Measurements from ENCODE around the gene STRA6. TPM values are rescaled to one million over a fixed set of nuclear protein-coding genes. Genes with fewer than 3 reads are reported as not detected.

STRA6 gene
- total and polyA plus RNA-seq, 7 donors = 0.05 TPM; not detected in 6

- H3K4me3 ChIP-seq = no peak overlapping the region
- H3K36me3 ChIP-seq (ENCODE audit: insufficient read depth in 1 of 2, low read depth in 1 of 2) = no peaks in the 10 kb centered on the region
- no peak overlapping the region for H3K27ac ChIP-seq
- no peaks in the 10 kb centered on the region for H3K9me3 ChIP-seq
- H3K4me1 ChIP-seq = peaks cover 2% of the 10 kb centered on the region
- ATAC-seq (peak in 3 of 4 donors; percentile 60 to 79 (median 65)), DNase-seq (peak; percentile 63 to 77)
- 17 to 30% (median 25%) methylated on average over 1 of the region's 1 CpG for WGBS, 3 donors
- TF ChIP-seq, protein P1, sequence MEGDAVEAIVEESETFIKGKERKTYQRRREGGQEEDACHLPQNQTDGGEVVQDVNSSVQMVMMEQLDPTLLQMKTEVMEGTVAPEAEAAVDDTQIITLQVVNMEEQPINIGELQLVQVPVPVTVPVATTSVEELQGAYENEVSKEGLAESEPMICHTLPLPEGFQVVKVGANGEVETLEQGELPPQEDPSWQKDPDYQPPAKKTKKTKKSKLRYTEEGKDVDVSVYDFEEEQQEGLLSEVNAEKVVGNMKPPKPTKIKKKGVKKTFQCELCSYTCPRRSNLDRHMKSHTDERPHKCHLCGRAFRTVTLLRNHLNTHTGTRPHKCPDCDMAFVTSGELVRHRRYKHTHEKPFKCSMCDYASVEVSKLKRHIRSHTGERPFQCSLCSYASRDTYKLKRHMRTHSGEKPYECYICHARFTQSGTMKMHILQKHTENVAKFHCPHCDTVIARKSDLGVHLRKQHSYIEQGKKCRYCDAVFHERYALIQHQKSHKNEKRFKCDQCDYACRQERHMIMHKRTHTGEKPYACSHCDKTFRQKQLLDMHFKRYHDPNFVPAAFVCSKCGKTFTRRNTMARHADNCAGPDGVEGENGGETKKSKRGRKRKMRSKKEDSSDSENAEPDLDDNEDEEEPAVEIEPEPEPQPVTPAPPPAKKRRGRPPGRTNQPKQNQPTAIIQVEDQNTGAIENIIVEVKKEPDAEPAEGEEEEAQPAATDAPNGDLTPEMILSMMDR (IDR thresholded peaks at IDR 0.05) = no peak
- intact Hi-C loops (cut with DNase I) = no loop called here
- peaks cover 0 to 11% (median 1%) of the 10 kb centered on the region in 3 donors for H3K27me3 ChIP-seq (ENCODE audit: insufficient read depth in 3 of 3, low read length in 2 of 3)
Observed at GRCh38 chr15:74200412-74200815, 2.2 kb downstream of the STRA6 start.

DNA sequence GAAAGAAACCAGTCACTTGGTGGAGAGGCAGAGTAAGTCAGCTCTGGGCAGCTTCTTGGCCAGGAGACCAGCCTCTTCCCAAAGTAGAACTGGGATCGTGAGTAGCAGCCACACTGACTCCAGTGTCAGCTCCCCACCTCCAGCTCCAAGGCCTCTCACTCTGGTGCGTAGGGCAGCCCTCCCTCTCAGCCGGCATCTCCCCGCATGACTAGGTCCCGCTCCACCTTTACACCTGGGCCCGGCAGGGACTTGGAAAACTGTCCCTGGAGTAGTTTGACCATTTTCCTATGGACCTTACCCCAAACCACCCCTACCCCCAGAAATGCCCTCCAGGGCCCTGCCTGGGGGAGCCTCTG, 3.3 kb downstream of the STRA6 start:
- Histone ChIP-seq H3K4me1 (peaks cover 2% of the 10 kb centered on the region), H3K9me3 (no peaks in the 10 kb centered on the region), H3K4me3 (no peak overlapping the region), H3K27me3 (ENCODE audit: insufficient read depth in 3 of 3, low read length in 2 of 3) (peaks cover 0 to 11% (median 1%) of the 10 kb centered on the region in 3 donors), H3K27ac (no peak overlapping the region), H3K36me3 (ENCODE audit: insufficient read depth in 1 of 2, low read depth in 1 of 2) (no peaks in the 10 kb centered on the region)
- ATAC-seq (no peak), DNase-seq (no peak)
- TF ChIP-seq, protein P1 (IDR thresholded peaks at IDR 0.05) = no peak
- intact Hi-C loops (cut with DNase I) = no loop called here
- WGBS, 3 donors = 90 to 95% (median 91%) methylated on average over 6 of the region's 6 CpGs

DNA sequence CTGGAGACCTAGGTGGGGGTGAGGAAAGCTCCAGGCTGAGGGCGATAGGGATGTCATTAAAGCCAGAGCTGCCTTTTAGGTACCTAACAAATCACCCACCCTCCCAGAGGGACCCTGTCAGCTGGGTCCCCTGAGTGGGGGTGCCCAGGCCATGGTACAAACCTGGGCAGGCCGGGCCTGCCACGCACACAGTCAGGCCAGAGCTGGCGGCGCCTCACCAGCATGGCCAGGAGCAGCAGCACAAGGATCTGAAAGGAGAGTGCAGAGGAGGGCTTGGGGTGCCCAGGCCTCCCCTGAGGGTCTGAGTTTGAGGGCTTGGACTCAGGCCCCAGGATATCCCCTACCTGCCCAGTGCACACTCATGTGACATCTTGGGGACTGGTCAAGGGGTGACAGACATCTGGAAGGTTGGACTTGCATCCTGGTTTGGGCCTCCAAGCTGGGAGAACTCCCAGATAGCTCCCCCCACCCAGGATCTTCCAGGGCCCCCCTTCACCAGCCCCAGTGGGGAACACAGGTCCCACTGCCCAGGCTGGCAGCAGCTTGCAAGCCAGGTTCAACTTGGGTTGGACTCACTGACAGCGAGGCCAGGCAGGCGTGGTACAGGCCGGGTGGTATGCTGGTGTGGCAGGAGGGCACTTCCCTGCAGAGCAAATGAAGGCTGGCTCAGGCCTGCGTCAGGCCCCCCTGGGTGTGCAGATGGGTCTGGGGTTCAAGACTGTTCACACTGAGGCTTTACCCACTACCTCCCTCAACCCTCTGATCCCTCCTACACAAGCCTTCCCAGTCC, 5.2 kb downstream of the STRA6 start:
- TF ChIP-seq, protein P1 (IDR thresholded peaks at IDR 0.05) = no peak
- Histone ChIP-seq H3K4me1 (peaks cover 2% of the 10 kb centered on the region), H3K9me3 (no peaks in the 10 kb centered on the region), H3K27ac (no peak overlapping the region), H3K4me3 (no peak overlapping the region), H3K27me3 (ENCODE audit: insufficient read depth in 3 of 3, low read length in 2 of 3) (peaks cover 0 to 6% (median 2%) of the 10 kb centered on the region in 3 donors), H3K36me3 (ENCODE audit: insufficient read depth in 1 of 2, low read depth in 1 of 2) (no peaks in the 10 kb centered on the region)
- ATAC-seq = no peak
- no peak for DNase-seq
- WGBS, 3 donors = 95 to 96% (median 95%) methylated on average over 9 of the region's 9 CpGs
- intact Hi-C loops (cut with DNase I) = no loop called here

DNA sequence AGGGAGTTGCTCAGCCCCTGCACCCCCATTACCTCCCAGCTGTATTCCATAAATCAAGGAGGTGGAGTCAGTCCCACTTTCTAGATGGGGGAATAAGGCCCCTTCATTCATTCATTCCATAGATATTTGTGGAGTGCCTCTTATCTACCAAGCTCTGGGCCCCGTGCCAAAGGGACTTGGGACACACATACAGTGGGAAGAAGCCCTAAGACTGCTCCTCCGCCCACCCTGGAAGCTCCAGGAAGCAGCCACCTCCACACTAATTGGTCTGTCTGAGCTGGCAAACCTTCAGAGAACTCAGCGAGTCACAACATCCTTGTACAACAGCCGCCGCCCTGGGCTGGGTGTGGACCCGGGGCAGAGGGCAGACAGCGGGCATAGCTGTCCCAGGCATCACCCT, 6.4 kb downstream of the STRA6 start:
- H3K4me1 ChIP-seq = peaks cover 2% of the 10 kb centered on the region
- no peaks in the 10 kb centered on the region for H3K9me3 ChIP-seq
- DNase-seq (no peak), ATAC-seq (no peak)
- no peaks in the 10 kb centered on the region for H3K36me3 ChIP-seq (ENCODE audit: insufficient read depth in 1 of 2, low read depth in 1 of 2)
- H3K27ac ChIP-seq = no peak overlapping the region
- intact Hi-C loops (cut with DNase I) = no loop called here
- H3K27me3 ChIP-seq (ENCODE audit: insufficient read depth in 3 of 3, low read length in 2 of 3) = peaks cover 0 to 2% (median 0%) of the 10 kb centered on the region in 3 donors
- 25 to 32% (median 25%) methylated on average over 7 of the region's 7 CpGs for WGBS, 3 donors
- H3K4me3 ChIP-seq = no peak overlapping the region
- TF ChIP-seq, protein P1 (IDR thresholded peaks at IDR 0.05) = no peak
